Small intestine (tissue), 7 donors: ENCODE data around the gene LTBP1. TPM values are rescaled to one million over a fixed set of nuclear protein-coding genes. Genes with fewer than 3 reads are reported as not detected.

Experiments used
- DNase-seq, 2 donors: peaks; one replicate each; pipeline versions ENCODE4 v3.0.0 to v3.0.0-alpha.2; 2013
- FAIRE-seq: peaks from 2 replicates; lab custom pipeline; 2012; peaks lifted over from hg19 to GRCh38; lab: Jason Lieb, UNC
- H3K27ac ChIP-seq, 3 donors: one replicate each; pipeline ENCODE4 v1.5.1; 2013; ENCODE audit warnings: low read length in 2 of 3, mild to moderate bottlenecking in 2 of 3, control low read depth in 1 of 3, inconsistent platforms in 1 of 3, low read depth in 1 of 3, moderate library complexity in 1 of 3
- H3K27me3 ChIP-seq, 3 donors: one replicate each; pipeline ENCODE4 v1.6.1; 2013; ENCODE audit warnings: low read length in 3 of 3, inconsistent platforms in 1 of 3; ENCODE audit not compliant: control insufficient read depth in 3 of 3, insufficient read depth in 3 of 3
- H3K36me3 ChIP-seq, 3 donors: one replicate each; pipeline ENCODE4 v1.6.1; 2013; ENCODE audit warnings: low read length in 3 of 3, inconsistent platforms in 1 of 3, low read depth in 1 of 3, mild to moderate bottlenecking in 1 of 3, moderate library complexity in 1 of 3; ENCODE audit not compliant: control insufficient read depth in 3 of 3, insufficient read depth in 2 of 3
- H3K4me1 ChIP-seq, 3 donors: one replicate each; pipeline ENCODE4 v1.6.1; 2013; ENCODE audit warnings: low read length in 2 of 3, inconsistent platforms in 1 of 3, low read depth in 1 of 3, mild to moderate bottlenecking in 1 of 3, moderate library complexity in 1 of 3; ENCODE audit not compliant: control insufficient read depth in 3 of 3, insufficient read depth in 2 of 3
- H3K4me3 ChIP-seq, 3 donors: one replicate each; pipeline ENCODE4 v1.5.1; 2013; ENCODE audit warnings: low read length in 3 of 3, control low read depth in 1 of 3, inconsistent platforms in 1 of 3, low read depth in 1 of 3, mild to moderate bottlenecking in 1 of 3, moderate library complexity in 1 of 3
- H3K9me3 ChIP-seq, 2 donors: one replicate each; pipeline ENCODE4 v1.6.1; 2013; ENCODE audit warnings: low read depth in 1 of 2, low read length in 1 of 2; ENCODE audit not compliant: control insufficient read depth in 2 of 2, insufficient read depth in 1 of 2
- WGBS, 3 donors: extraction: QIAGEN DNeasy Blood & Tissue Kit; methylation state at CpG; one replicate each; pipeline ENCODE4 v1.1.7; 2013; 5-methylcytosine and 5-hydroxymethylcytosine counted together
- polyA plus RNA-seq, 4 donors: library from polyadenylated mRNA; stranded (reverse) in 3 of 4; unstranded in 1 of 4; fragments of 200-250 nt in 3 of 4; fragments of 120-200 nt in 1 of 4; gene quantifications; one replicate each; pipeline versions ENCODE4 v1.2.1 to v1.2.3, GENCODE V29; 2013
- donor health status: healthy with polysubstance abuse.
- donor health status: control.
- donor health status: control.
- donor health status: Bipolar disorder and iron deficiency.
- donor health status: healthy.

Gene LTBP1
- polyA plus RNA-seq, 4 donors = 0.67 to 12.1 (median 6.1) TPM

DNA sequence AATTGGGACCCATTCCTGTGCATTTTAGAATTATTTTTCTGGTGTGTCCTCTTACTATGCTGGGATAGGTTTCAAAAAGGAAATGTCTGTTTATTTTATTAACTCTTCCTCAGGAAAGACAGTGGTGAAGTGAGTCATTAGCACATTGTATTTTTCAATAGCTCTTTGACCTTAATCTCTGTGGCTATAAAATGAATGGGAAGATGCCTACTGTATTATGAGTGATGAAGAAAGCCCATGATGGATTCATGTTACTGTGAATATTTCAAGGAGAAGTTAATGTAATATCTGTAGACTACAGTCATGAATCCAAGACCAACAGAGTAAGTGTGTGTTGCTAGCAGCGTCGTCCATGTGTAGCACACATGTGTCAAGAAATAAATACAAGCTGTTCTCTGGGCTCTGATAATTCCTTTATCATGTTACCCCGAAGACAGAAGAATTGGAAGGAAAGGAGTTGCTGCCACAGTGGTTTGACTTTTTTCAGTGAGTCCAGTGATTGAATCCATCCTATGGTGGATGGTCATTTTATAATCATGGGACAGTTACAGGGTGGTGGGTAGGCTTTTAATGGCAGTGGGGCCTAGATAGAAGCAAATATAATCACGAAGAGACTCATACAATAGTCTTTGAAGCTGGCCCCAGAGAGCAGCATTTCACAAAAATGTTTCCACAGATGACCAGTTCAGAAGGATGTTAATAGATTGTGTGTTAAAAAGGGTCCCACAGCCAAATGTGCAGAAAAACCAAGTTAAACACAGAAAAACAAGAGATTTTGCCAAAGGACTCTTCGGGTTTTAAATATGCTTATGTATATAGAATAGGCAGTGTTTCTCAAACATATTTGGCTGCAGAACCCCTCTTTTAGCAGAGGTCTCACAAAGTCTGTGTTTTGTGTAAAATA lies 290.0 kb downstream of the LTBP1 start:
- H3K27me3 ChIP-seq = no peaks in the 10 kb centered on the region
- no peaks in the 10 kb centered on the region for H3K36me3 ChIP-seq
- no peak for FAIRE-seq
- H3K27ac ChIP-seq = no peak overlapping the region
- no peaks in the 10 kb centered on the region for H3K4me1 ChIP-seq
- 78 to 88% (median 85%) methylated on average over 5 of the region's 5 CpGs for WGBS, 3 donors
- no peak for DNase-seq
- H3K4me3 ChIP-seq = no peak overlapping the region
- H3K9me3 ChIP-seq = no peaks in the 10 kb centered on the region

DNA sequence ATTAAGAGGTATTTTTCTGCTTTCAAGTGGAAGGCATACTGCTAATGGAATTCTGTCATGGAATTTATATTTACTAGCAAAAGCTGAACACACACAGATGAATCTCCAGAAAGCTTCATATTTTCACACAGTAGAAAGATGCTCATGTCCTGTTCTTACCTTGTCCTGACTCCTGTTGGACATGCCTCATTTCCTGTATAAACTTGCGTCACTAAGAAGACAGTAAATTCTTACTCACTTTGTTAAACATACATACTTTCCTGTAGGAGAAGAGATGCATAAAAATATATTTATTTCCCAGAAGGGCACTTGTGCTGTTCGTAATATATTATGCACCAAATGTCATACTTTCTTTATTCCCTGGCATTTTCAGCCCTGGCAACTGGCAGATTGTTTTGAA lies 291.4 kb downstream of the LTBP1 start:
- 85 to 95% (median 87%) methylated on average over 2 of the region's 2 CpGs for WGBS, 3 donors
- Histone ChIP-seq H3K4me1 (no peaks in the 10 kb centered on the region), H3K9me3 (no peaks in the 10 kb centered on the region), H3K27ac (no peak overlapping the region), H3K27me3 (no peaks in the 10 kb centered on the region), H3K36me3 (no peaks in the 10 kb centered on the region), H3K4me3 (no peak overlapping the region)
- no peak for FAIRE-seq
- DNase-seq = no peak

DNA sequence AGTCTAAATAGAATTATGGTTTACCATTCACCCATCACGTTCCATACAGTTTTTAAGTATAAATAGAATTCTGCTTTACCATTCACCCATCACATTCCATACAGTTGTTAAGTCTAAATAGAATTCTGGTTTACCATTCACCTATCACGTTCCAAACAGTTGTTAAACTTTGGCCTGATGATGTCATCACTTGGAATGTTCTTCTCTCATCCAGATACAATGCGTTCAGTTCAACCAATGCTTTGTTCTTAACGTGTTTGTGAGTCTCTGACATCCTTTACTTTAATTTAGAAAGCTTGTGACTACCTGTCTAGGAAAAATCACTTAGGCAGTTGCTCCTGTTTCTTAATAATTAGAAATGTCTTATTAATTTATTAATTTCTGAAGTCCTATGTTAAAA lies 293.4 kb downstream of the LTBP1 start:
- Histone ChIP-seq H3K4me1 (no peaks in the 10 kb centered on the region), H3K27ac (no peak overlapping the region), H3K27me3 (no peaks in the 10 kb centered on the region), H3K9me3 (no peaks in the 10 kb centered on the region), H3K4me3 (no peak overlapping the region), H3K36me3 (no peaks in the 10 kb centered on the region)
- DNase-seq (peak in 1 of 2 donors; percentile 51), FAIRE-seq (no peak)
- WGBS, 3 donors = 34 to 60% (median 42%) methylated on average over 4 of the region's 4 CpGs

DNA sequence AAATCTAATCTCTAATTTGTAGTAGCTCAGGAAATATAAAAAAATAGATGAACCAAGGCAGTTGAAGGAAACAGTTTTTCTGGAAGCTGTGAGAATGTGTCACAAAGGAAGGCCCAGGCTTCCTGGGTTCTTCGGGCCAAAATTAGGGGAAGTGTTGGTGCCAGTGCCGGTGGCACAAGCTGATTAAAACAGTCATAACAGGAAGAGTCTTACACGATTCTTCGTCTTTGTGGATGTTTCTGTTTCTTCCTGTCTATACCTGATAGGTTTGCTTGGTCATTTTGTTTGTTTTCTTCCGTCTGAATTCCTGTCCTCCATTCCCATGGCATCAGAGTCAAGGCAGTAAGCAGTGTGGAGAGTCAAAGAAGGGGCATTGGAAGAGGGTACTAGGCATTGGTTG lies 294.3 kb downstream of the LTBP1 start:
- H3K27ac ChIP-seq = no peak overlapping the region
- H3K36me3 ChIP-seq = no peaks in the 10 kb centered on the region
- no peaks in the 10 kb centered on the region for H3K27me3 ChIP-seq
- H3K4me3 ChIP-seq = no peak overlapping the region
- FAIRE-seq = no peak
- no peaks in the 10 kb centered on the region for H3K4me1 ChIP-seq
- no peaks in the 10 kb centered on the region for H3K9me3 ChIP-seq
- DNase-seq = no peak
- 69 to 87% (median 74%) methylated on average over 5 of the region's 5 CpGs for WGBS, 3 donors

DNA sequence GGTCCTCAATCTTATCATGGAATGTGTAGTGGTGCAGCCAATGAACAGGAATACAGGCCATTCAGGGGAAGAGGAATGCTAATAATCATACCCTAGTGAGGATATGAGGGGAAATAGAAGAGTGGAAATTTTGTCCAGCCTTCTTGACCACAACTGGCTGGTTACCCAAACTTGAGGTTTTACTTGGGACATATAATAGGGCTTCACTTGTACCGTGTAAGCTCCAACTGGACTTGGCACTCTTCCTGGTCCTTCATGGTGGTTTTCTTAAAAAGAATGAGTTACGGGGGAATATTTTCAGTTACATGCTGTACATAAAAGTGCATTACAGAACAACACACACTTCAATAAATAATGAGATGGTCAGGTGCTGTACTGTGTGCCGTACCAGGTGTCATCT lies 294.8 kb downstream of the LTBP1 start:
- DNase-seq (no peak), FAIRE-seq (no peak)
- Histone ChIP-seq H3K9me3 (no peaks in the 10 kb centered on the region), H3K27me3 (no peaks in the 10 kb centered on the region), H3K4me3 (no peak overlapping the region), H3K27ac (no peak overlapping the region), H3K4me1 (no peaks in the 10 kb centered on the region), H3K36me3 (no peaks in the 10 kb centered on the region)
- 84 to 96% (median 92%) methylated on average over 3 of the region's 3 CpGs for WGBS, 3 donors

DNA sequence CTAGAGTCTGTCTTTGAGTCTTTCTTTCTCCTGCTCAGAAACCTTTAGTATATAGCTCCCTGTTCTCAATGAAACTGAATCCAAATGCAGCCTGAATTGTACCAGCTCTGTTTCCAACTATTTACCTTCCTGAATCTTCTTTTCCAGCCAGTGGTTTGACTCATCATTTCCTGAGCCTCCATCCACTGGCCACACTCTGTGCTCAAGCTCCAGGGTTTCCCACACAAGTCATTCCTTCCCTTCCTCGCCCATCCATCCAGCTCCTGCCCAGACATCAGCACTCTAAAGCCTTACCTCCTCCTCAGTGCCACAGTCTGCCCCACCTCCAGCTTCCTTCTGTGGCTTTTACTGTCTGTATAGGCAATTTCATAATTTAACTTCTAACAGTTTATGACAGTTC lies 296.1 kb downstream of the LTBP1 start:
- FAIRE-seq (no peak), DNase-seq (no peak)
- no peak overlapping the region for H3K27ac ChIP-seq
- no peaks in the 10 kb centered on the region for H3K27me3 ChIP-seq
- H3K36me3 ChIP-seq = no peaks in the 10 kb centered on the region
- H3K4me3 ChIP-seq = no peak overlapping the region
- no peaks in the 10 kb centered on the region for H3K9me3 ChIP-seq
- no peaks in the 10 kb centered on the region for H3K4me1 ChIP-seq
- WGBS, 3 donors = 63 to 82% (median 70%) methylated on average over 1 of the region's 1 CpG

DNA sequence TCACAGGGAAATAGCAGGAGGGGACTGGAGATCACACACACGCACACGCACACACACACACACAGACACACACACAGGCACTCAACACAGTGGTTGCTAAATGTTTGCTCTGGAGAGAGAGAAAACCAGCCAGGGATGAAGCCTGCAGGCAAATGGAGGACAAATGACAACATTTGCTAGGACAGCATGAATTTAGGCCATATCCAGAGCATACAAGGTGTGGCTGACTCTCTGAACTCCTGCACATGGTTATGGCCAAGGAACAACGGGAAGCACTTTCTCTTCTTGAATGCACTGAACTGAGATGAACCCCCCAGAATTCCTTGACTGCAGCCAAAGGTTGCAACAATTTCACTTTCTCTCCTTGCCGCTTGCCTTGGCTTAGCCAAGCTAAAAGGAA lies 299.7 kb downstream of the LTBP1 start:
- 59 to 79% (median 75%) methylated on average over 4 of the region's 4 CpGs for WGBS, 3 donors
- peak; percentile 3 to 35 for DNase-seq

DNA sequence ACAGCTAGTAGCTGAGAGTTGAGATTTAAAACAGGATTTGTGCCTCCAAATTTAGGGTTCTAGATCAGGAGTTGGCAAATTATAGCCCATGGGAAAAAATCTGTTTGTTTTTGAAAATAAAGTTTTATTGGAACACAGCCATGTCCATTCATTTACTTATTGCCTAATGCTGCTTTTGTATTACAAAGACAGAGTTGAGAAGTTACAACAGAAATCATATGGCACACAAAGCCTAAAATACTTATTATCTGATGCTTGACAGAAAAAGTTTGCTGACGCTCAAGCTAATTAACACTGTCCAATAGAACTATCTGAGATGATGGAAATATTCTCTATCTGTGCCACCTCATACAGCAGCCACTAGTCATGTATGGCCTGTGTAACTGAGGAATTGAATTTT lies 300.6 kb downstream of the LTBP1 start:
- Histone ChIP-seq H3K27me3 (no peaks in the 10 kb centered on the region), H3K4me3 (no peak overlapping the region), H3K4me1 (no peaks in the 10 kb centered on the region), H3K36me3 (peaks cover 0 to 5% (median 0%) of the 10 kb centered on the region in 3 donors), H3K27ac (no peak overlapping the region), H3K9me3 (no peaks in the 10 kb centered on the region)
- no peak for DNase-seq
- 89 to 97% (median 90%) methylated on average over 1 of the region's 1 CpG for WGBS, 3 donors
- no peak for FAIRE-seq

More for the DNA sequence above, 299.7 kb downstream of the LTBP1 start:
- no peak overlapping the region for H3K4me3 ChIP-seq
- no peak for FAIRE-seq
- no peaks in the 10 kb centered on the region for H3K9me3 ChIP-seq
- no peak overlapping the region for H3K27ac ChIP-seq
- H3K36me3 ChIP-seq = peaks cover 0 to 5% (median 0%) of the 10 kb centered on the region in 3 donors
- H3K27me3 ChIP-seq = no peaks in the 10 kb centered on the region
- H3K4me1 ChIP-seq = no peaks in the 10 kb centered on the region
